K562 (cell line): Measurements from ENCODE around the gene CCL27. TPM values are rescaled to one million over a fixed set of nuclear protein-coding genes. Genes with fewer than 3 reads are reported as not detected.
A peak's percentile ranks its signal among the peaks of the same experiment; 100 is the strongest.

ENCODE experiments used
- BRF1 ChIP-seq: IDR thresholded peaks from 3 replicates; pipeline ENCODE4 v1.6.1; 2011; ENCODE audit warnings: borderline replicate concordance, mild to moderate bottlenecking; ENCODE audit not compliant: insufficient read length; ENCODE audit errors: extremely low read depth
- CAMTA2 ChIP-seq: fragments of 250-450 bp; sonication (Bioruptor Pico); conservative IDR thresholded peaks from 2 replicates; pipeline ENCODE4 v1.5.1; 2022
- CBX8 ChIP-seq: fragments of 200-600 bp; sonication (generic); IDR thresholded peaks from 2 replicates; pipeline ENCODE4 v1.6.1; 2012; ENCODE audit warnings: borderline replicate concordance, mixed run types, low read depth, mild to moderate bottlenecking, moderate library complexity, mixed read lengths, low read length, control low read depth, inconsistent platforms; ENCODE audit not compliant: poor library complexity, severe bottlenecking; ENCODE audit errors: extremely low read depth
- CTBP1 ChIP-seq: fragments of 450-650 bp; IDR thresholded peaks from 2 replicates; pipeline ENCODE4 v1.6.1; 2016; ENCODE audit warnings: borderline replicate concordance
- EHMT2 ChIP-seq: fragments of 450-650 bp; IDR thresholded peaks from 2 replicates; pipeline ENCODE4 v1.6.1; 2018; ENCODE audit warnings: antibody characterized with exemption
- HMG20B ChIP-seq: fragments of 250-450 bp; sonication (Bioruptor Pico); IDR thresholded peaks from 2 replicates; pipeline ENCODE4 v1.5.0; 2021; ENCODE audit warnings: mild to moderate bottlenecking
- NCOA6 ChIP-seq: fragments of 450-650 bp; IDR thresholded peaks from 2 replicates; pipeline ENCODE4 v1.6.1; 2017; ENCODE audit warnings: mild to moderate bottlenecking
- PHF8 ChIP-seq: fragments of 200-600 bp; sonication (generic); IDR thresholded peaks from 2 replicates; pipeline ENCODE4 v1.6.1; 2012; ENCODE audit warnings: mixed run types, mild to moderate bottlenecking, inconsistent platforms, low read length, moderate library complexity, borderline replicate concordance
- PRPF4 ChIP-seq: fragments of 200-400 bp; formaldehyde crosslinking; IDR thresholded peaks from one replicate; pipeline ENCODE4 v1.6.1; 2017; ENCODE audit warnings: low read length, low read depth, mild to moderate bottlenecking; ENCODE audit not compliant: insufficient read depth, poor library complexity, severe bottlenecking
- RFX5 ChIP-seq: IDR thresholded peaks from 2 replicates; pipeline ENCODE4 v1.6.1; 2011; ENCODE audit warnings: low read depth, mild to moderate bottlenecking, improper control_type of control experiment, low read length
- TAF15 ChIP-seq: fragments of 200-400 bp; formaldehyde crosslinking; IDR thresholded peaks from 2 replicates; pipeline ENCODE4 v1.6.1; 2017; ENCODE audit warnings: mild to moderate bottlenecking, low read depth, low read length, moderate library complexity
- ZNF12 ChIP-seq: sonication (generic); formaldehyde crosslinking; IDR thresholded peaks from 2 replicates; pipeline ENCODE4 v1.4.0; 2020; ENCODE audit warnings: mild to moderate bottlenecking, missing genetic modification reagents
- ZNF217 ChIP-seq: sonication (generic); formaldehyde crosslinking; IDR thresholded peaks from 2 replicates; pipeline ENCODE4 v1.8.0; 2022; ENCODE audit warnings: mild to moderate bottlenecking, missing genetic modification reagents
- ZNF695 ChIP-seq: fragments of 450-650 bp; formaldehyde crosslinking; IDR thresholded peaks from 2 replicates; pipeline ENCODE4 v1.4.0; 2020; ENCODE audit warnings: mild to moderate bottlenecking, moderate library complexity
- polyA plus RNA-seq, 8 experiments: library from polyadenylated mRNA; depleted of rRNA in 4 of 8; stranded (reverse) in 5 of 8; unstranded in 3 of 8; fragments of >200 nt; fragmentation: Nextera tagmentation in 2 of 8; fragmentation: Illumina TruSeq in 1 of 8; extraction: Ambion mirVana in 2 of 8; extraction: Trizol in 1 of 8; gene quantifications; 2 replicates each; pipeline versions ENCODE4 v1.2.1 to v1.2.3, GENCODE V29; 2011 to 2014; ENCODE audit warnings: inconsistent platforms in 1 of 8, missing spikeins in 1 of 8
- total RNA-seq, 7 experiments: library from RNA; depleted of rRNA in 6 of 7; stranded (reverse); fragments of >200 nt in 6 of 7; fragmentation: Illumina TruSeq in 2 of 7; extraction: Trizol in 2 of 7; gene quantifications; 2 replicates each; pipeline versions ENCODE4 v1.2.1 to v1.2.3, GENCODE V29; 2011 to 2021; ENCODE audit warnings: low replicate concordance in 1 of 7
- TF ChIP-seq, protein P1 (sequence below): fragments of 200-800 bp; sonication (Bioruptor generic); IDR thresholded peaks from 2 replicates; pipeline ENCODE4 v1.6.1; 2017; ENCODE audit warnings: missing genetic modification characterization, missing compliant biosample characterization
- TF ChIP-seq, protein P2 (sequence below): fragments of 450-650 bp; formaldehyde crosslinking; conservative IDR thresholded peaks from 2 replicates; pipeline ENCODE4 v1.4.0; 2022; ENCODE audit warnings: mild to moderate bottlenecking, missing genetic modification characterization
- TF ChIP-seq, protein P3 (sequence below): IDR thresholded peaks from 3 replicates; pipeline ENCODE4 v1.6.1; 2011; ENCODE audit warnings: borderline replicate concordance, mild to moderate bottlenecking, moderate library complexity; ENCODE audit not compliant: insufficient read length; ENCODE audit errors: extremely low read depth
- TF ChIP-seq, protein P4 (sequence below): sonication (generic); formaldehyde crosslinking; IDR thresholded peaks from 2 replicates; pipeline ENCODE4 v1.9.0; 2022; ENCODE audit warnings: mild to moderate bottlenecking, missing genetic modification reagents
- TF ChIP-seq, protein P5 (sequence below), 3 experiments: IDR thresholded peaks in 2 of 3; conservative IDR thresholded peaks in 1 of 3; 2 replicates each; pipeline ENCODE4 v1.5.1; 2011 to 2012; ENCODE audit warnings: low read length in 3 of 3, mild to moderate bottlenecking in 3 of 3, control low read depth in 2 of 3, improper control_type of control experiment in 1 of 3, inconsistent platforms in 1 of 3, low read depth in 1 of 3, mixed read lengths in 1 of 3, moderate library complexity in 1 of 3; ENCODE audit not compliant: insufficient read depth in 2 of 3

CCL27 gene
- total and polyA plus RNA-seq, 9 of the 15 experiments (the other 6 are each of a cell fraction or from before 2014, with no cell fraction given): 0.10 to 0.53 (median 0.27) TPM; not detected in 5

DNA sequence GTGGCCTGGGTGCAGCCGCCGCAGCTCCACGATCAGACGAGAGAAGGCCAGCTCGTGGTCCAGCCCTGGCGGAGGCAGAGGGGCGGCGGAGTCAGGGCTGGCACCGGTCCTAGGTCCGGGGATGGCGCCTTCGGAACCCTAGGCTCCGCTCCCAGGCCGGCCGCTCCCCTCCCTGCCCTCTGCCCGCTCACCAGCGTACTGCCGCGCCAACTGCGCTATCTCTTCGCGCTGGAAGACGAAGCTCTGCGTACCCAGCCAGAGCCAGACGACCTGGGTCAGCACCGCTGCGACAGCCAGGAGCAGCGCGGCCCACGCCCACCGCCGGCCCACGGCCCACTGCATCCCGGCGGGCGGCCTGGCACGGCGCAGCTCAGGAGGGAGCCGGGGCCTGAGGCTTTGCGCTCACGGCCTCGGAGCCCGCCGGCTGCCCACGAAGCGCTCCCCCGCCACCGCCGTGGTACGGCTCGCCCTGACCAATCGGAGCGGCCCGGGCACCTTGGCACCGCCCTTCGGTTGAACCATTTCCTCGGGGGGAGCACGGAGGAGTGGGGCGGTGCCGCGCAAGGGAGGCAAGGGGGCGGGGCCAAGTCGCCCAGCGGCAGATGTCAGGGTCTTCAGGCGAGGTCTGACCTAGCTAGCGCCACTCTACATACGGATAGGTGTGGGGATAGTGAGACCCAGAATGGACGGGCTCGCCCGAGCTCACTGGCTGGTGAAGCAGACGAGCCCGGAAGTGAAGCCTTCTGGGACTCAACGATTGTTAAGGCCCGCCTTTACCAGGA lies 24.9 kb downstream of the CCL27 start, which contains the start of gene SIGMAR1 (continued):
- TF ChIP-seq, protein P1, sequence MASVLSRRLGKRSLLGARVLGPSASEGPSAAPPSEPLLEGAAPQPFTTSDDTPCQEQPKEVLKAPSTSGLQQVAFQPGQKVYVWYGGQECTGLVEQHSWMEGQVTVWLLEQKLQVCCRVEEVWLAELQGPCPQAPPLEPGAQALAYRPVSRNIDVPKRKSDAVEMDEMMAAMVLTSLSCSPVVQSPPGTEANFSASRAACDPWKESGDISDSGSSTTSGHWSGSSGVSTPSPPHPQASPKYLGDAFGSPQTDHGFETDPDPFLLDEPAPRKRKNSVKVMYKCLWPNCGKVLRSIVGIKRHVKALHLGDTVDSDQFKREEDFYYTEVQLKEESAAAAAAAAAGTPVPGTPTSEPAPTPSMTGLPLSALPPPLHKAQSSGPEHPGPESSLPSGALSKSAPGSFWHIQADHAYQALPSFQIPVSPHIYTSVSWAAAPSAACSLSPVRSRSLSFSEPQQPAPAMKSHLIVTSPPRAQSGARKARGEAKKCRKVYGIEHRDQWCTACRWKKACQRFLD (CRISPR knock-in tag): no peak
- TF ChIP-seq EHMT2 (no peak), CTBP1 (peak; percentile 43; the same call in 1 of the 2 replicates), BRF1 (no peak), CBX8 (no peak), TAF15 (no peak), NCOA6 (no peak), PRPF4 (no peak), PHF8 (peak; percentile 70; the same call in 1 of the 2 replicates), HMG20B (no peak), ZNF12 (CRISPR knock-in tag) (no peak), ZNF217 (CRISPR knock-in tag) (no peak), CAMTA2 (CRISPR knock-in tag) (no peak), RFX5 (no peak), ZNF695 (CRISPR knock-in tag) (no peak)
- TF ChIP-seq, protein P2, sequence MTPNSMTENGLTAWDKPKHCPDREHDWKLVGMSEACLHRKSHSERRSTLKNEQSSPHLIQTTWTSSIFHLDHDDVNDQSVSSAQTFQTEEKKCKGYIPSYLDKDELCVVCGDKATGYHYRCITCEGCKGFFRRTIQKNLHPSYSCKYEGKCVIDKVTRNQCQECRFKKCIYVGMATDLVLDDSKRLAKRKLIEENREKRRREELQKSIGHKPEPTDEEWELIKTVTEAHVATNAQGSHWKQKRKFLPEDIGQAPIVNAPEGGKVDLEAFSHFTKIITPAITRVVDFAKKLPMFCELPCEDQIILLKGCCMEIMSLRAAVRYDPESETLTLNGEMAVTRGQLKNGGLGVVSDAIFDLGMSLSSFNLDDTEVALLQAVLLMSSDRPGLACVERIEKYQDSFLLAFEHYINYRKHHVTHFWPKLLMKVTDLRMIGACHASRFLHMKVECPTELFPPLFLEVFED (CRISPR knock-in tag): no peak
- TF ChIP-seq, protein P3, sequence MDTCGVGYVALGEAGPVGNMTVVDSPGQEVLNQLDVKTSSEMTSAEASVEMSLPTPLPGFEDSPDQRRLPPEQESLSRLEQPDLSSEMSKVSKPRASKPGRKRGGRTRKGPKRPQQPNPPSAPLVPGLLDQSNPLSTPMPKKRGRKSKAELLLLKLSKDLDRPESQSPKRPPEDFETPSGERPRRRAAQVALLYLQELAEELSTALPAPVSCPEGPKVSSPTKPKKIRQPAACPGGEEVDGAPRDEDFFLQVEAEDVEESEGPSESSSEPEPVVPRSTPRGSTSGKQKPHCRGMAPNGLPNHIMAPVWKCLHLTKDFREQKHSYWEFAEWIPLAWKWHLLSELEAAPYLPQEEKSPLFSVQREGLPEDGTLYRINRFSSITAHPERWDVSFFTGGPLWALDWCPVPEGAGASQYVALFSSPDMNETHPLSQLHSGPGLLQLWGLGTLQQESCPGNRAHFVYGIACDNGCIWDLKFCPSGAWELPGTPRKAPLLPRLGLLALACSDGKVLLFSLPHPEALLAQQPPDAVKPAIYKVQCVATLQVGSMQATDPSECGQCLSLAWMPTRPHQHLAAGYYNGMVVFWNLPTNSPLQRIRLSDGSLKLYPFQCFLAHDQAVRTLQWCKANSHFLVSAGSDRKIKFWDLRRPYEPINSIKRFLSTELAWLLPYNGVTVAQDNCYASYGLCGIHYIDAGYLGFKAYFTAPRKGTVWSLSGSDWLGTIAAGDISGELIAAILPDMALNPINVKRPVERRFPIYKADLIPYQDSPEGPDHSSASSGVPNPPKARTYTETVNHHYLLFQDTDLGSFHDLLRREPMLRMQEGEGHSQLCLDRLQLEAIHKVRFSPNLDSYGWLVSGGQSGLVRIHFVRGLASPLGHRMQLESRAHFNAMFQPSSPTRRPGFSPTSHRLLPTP: no peak
- TF ChIP-seq, protein P4, sequence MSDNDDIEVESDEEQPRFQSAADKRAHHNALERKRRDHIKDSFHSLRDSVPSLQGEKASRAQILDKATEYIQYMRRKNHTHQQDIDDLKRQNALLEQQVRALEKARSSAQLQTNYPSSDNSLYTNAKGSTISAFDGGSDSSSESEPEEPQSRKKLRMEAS: 0 out of 2 replicates have a peak, but pooled peaks have one; percentile 75
- TF ChIP-seq, protein P5, sequence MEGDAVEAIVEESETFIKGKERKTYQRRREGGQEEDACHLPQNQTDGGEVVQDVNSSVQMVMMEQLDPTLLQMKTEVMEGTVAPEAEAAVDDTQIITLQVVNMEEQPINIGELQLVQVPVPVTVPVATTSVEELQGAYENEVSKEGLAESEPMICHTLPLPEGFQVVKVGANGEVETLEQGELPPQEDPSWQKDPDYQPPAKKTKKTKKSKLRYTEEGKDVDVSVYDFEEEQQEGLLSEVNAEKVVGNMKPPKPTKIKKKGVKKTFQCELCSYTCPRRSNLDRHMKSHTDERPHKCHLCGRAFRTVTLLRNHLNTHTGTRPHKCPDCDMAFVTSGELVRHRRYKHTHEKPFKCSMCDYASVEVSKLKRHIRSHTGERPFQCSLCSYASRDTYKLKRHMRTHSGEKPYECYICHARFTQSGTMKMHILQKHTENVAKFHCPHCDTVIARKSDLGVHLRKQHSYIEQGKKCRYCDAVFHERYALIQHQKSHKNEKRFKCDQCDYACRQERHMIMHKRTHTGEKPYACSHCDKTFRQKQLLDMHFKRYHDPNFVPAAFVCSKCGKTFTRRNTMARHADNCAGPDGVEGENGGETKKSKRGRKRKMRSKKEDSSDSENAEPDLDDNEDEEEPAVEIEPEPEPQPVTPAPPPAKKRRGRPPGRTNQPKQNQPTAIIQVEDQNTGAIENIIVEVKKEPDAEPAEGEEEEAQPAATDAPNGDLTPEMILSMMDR (IDR thresholded peaks at IDR 0.05 in 2 of 3, conservative IDR thresholded peaks at IDR 0.05 in 1 of 3; ENCODE audit: insufficient read depth in 2 of 3, low read depth in 1 of 3, low read length in 3 of 3): no peak
